Body of pancreas (tissue), 4 donors: Measurements from ENCODE around the gene RBM47. TPM values are rescaled to one million over a fixed set of nuclear protein-coding genes. Genes with fewer than 3 reads are reported as not detected.
A peak's percentile ranks its signal among the peaks of the same experiment; 100 is the strongest.

Source experiments
- ATAC-seq: fragments of 150-250 bp; one replicate; pipeline ENCODE4 v1.9.1; 2016
- DNase-seq, 4 donors: peaks; one replicate each; pipeline ENCODE4 v3.0.0-alpha.2; 2019
- H3K27ac ChIP-seq, 4 donors: fragments of 200-600 bp; sonication (generic); 1 replicate in 3 of 4; 2 replicates in 1 of 4; pipeline versions ENCODE4 v1.5.1 to v1.6.1; 2016 to 2019; ENCODE audit warnings: mild to moderate bottlenecking in 1 of 4, mixed read lengths in 1 of 4, moderate library complexity in 1 of 4
- H3K27me3 ChIP-seq, 2 donors: fragments of 200-600 bp; sonication (generic); one replicate each; pipeline ENCODE4 v1.6.0; 2016; ENCODE audit warnings: mild to moderate bottlenecking in 1 of 2
- H3K36me3 ChIP-seq, 2 donors: fragments of 200-600 bp; sonication (generic); replicated peaks in 1 of 2; 2 replicates each; pipeline ENCODE4 v1.5.1; 2016; ENCODE audit warnings: low read depth in 2 of 2; ENCODE audit not compliant: insufficient read depth in 1 of 2
- H3K4me1 ChIP-seq: fragments of 200-600 bp; sonication (generic); one replicate; pipeline ENCODE4 v1.6.0; 2016
- H3K4me3 ChIP-seq, 2 donors: fragments of 200-600 bp; sonication (generic); 1 replicate in 1 of 2; 2 replicates in 1 of 2; pipeline ENCODE4 v1.5.1; 2016 to 2019
- H3K9me3 ChIP-seq, 3 donors: fragments of 200-600 bp; sonication (generic); 1 replicate in 2 of 3; 2 replicates in 1 of 3; pipeline ENCODE4 v1.5.1; 2016
- CTCF ChIP-seq, 7 experiments: fragments of 450-650 bp in 4 of 7; fragments of 200-600 bp in 3 of 7; sonication (generic) in 3 of 7; IDR thresholded peaks; one replicate each; pipeline ENCODE4 v1.5.1; 2016 to 2019; ENCODE audit warnings: antibody characterized with exemption in 7 of 7
- POLR2A ChIP-seq, 3 donors: fragments of 450-650 bp; IDR thresholded peaks; one replicate each; pipeline ENCODE4 v1.6.1; 2016; ENCODE audit warnings: antibody characterized with exemption in 3 of 3, mild to moderate bottlenecking in 2 of 3
- WGBS, 2 donors: methylation state at CpG; one replicate each; pipeline ENCODE4 v1.1.5; 2017; 5-methylcytosine and 5-hydroxymethylcytosine counted together
- intact Hi-C: fragments of 100-400 bp; cut with DNase I; formaldehyde crosslinking; loops from one replicate; pipeline ENCODE4 v1.15.1; 2023
- total RNA-seq, 2 donors: library from RNA; depleted of rRNA; stranded (reverse); fragments of >200 nt; gene quantifications; one replicate each; pipeline ENCODE4 v1.1.0, GENCODE V29; 2016

Gene RBM47
- total RNA-seq, 2 donors from 2014 or later = 79.9 to 99.5 TPM

DNA sequence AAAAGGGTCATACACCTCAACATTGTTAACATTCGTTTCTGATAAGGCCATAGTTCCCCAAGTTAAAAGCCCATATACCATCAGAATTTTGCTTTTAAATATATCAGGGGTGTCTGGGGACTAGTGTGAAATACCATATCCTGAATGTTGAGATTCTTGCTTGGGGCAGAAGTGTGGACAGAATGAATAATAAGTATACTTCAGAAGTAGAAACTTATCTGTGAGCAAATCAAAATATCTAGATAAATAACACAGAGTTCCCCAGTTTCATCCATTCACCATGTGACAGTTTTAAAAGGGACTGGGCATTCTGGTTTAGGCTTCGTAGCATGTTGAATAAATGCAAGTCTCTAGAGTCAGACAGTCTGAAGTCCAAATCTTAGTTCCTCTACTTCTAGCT lies 184.0 kb downstream of the RBM47 start:
- no peak overlapping the region for H3K4me3 ChIP-seq
- H3K27ac ChIP-seq = peak overlapping the region in 2 of 4 donors; percentile 69 to 76
- DNase-seq (no peak), ATAC-seq (no peak)
- no peaks in the 10 kb centered on the region for H3K9me3 ChIP-seq
- H3K4me1 ChIP-seq = peaks cover 77% of the 10 kb centered on the region
- no peaks in the 10 kb centered on the region for H3K27me3 ChIP-seq
- no peaks in the 10 kb centered on the region for H3K36me3 ChIP-seq
- TF ChIP-seq CTCF (IDR thresholded peaks at IDR 0.05) (no peak), POLR2A (IDR thresholded peaks at IDR 0.05) (no peak)
- 45 to 46% methylated on average over 2 of the region's 2 CpGs for WGBS, 2 donors
- intact Hi-C loops = no loop called here

DNA sequence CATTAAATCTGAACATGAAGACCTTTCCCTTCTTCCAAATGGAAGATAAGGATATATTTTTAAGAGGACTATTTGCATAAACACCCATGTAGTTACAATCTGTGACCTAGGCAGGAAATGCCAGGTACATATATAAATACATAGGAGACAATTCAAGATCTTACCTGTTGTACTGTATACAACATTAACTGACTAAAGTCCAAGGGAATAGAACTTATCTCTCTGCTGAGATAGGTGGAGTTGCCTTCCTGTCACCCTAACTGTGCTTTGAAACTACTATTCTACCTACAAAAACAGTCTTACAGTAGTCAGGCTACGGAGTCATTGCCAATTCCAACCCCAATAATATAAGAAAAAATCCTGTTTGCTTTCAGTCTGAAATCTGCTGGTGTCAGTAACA lies 188.2 kb downstream of the RBM47 start:
- Histone ChIP-seq H3K36me3 (peaks cover 13 to 15% of the 10 kb centered on the region in 2 donors), H3K4me3 (no peak overlapping the region), H3K27me3 (no peaks in the 10 kb centered on the region), H3K27ac (peak overlapping the region in 1 of 4 donors; percentile 15), H3K9me3 (no peaks in the 10 kb centered on the region), H3K4me1 (peaks cover 47% of the 10 kb centered on the region)
- ATAC-seq (no peak), DNase-seq (no peak)
- WGBS, 2 donors = 17 to 57% methylated on average over 1 of the region's 1 CpG
- no peak for TF ChIP-seq CTCF (IDR thresholded peaks at IDR 0.05)
- no peak for TF ChIP-seq POLR2A (IDR thresholded peaks at IDR 0.05)
- intact Hi-C loops = no loop called here

- peaks cover 43% of the 10 kb centered on the region for H3K4me1 ChIP-seq
- peak overlapping the region in 1 of 4 donors; percentile 29 for H3K27ac ChIP-seq
- H3K36me3 ChIP-seq = peaks cover 13 to 21% of the 10 kb centered on the region in 2 donors
- ATAC-seq (no peak), DNase-seq (no peak)
- no peak overlapping the region for H3K4me3 ChIP-seq
- H3K9me3 ChIP-seq = no peaks in the 10 kb centered on the region
- intact Hi-C loops = no loop called here
- 21 to 43% methylated on average over 1 of the region's 1 CpG for WGBS, 2 donors
- TF ChIP-seq POLR2A (IDR thresholded peaks at IDR 0.05) (no peak), CTCF (IDR thresholded peaks at IDR 0.05) (no peak)
- H3K27me3 ChIP-seq = no peaks in the 10 kb centered on the region
Observed at GRCh38 chr4:40439519-40439918, 190.1 kb downstream of the RBM47 start.

DNA sequence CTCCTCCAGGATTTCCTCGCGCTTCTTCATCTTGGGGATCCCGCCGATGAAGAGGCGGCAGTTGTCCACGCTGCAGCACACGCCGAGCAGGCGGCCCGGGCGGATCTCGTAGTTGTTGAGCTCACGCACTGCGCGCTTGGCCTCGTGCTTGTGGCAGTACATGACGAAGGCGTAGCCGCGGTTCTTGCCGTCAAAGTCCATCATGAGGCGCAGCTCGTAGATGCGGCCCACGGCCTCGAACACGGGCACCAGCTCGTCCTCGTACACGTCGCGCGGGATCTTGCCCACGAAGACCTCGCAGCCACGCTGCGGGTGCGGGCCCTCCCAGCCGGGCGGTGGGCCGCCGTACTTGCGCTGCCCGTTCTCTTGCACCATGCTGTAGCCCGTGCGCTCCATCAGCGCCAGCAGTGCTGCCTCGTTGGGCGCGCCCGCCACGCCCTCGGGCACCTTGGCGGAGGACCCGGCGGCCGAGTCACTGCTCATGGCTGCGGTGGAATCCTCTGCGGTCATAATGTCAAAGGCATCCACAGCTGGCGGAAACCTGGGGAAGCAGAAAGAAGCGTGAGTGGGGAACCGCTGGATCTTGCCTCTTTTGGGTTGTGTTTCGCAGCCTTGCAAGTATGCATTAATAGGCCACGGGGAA lies 191.2 kb downstream of the RBM47 start:
- Histone ChIP-seq H3K9me3 (no peaks in the 10 kb centered on the region), H3K4me3 (no peak overlapping the region), H3K36me3 (peaks cover 13 to 21% of the 10 kb centered on the region in 2 donors), H3K27me3 (no peaks in the 10 kb centered on the region), H3K27ac (no peak overlapping the region), H3K4me1 (peaks cover 40% of the 10 kb centered on the region)
- TF ChIP-seq CTCF (IDR thresholded peaks at IDR 0.05) = no peak
- no peak for TF ChIP-seq POLR2A (IDR thresholded peaks at IDR 0.05)
- ATAC-seq (no peak), DNase-seq (no peak)
- 96 to 97% methylated on average over 30 to 36 of the region's 64 CpGs for WGBS, 2 donors
- intact Hi-C loops = no loop called here
